ENCODE data around the gene EEFSEC.

The EEFSEC gene

GRCh38 chr3:128430731-128431130 lies 277.4 kb downstream of the EEFSEC start:
- Histone ChIP-seq H2AFZ (ENCODE audit: low read depth, low read length) (no peak overlapping the region), H3K4me3 (ENCODE audit: low read length) (no peak overlapping the region), H3K27ac (ENCODE audit: low read length) (no peak overlapping the region), H3K36me3 (replicated peaks; ENCODE audit: low read depth, low read length) (no peaks in the 10 kb centered on the region), H3K79me2 (ENCODE audit: low read length) (no peaks in the 10 kb centered on the region), H4K20me1 (ENCODE audit: insufficient read depth, low read length) (no peaks in the 10 kb centered on the region), H3K27me3 (ENCODE audit: low read depth, low read length) (no peaks in the 10 kb centered on the region), H3K4me1 (ENCODE audit: low read length) (0 out of 2 replicates have a peak, but pooled peaks cover 2% of the 10 kb centered on the region), H3K9ac (ENCODE audit: low read length) (no peak overlapping the region), H3K4me2 (ENCODE audit: low read length) (no peak overlapping the region), H3K9me3 (ENCODE audit: insufficient read depth, low read length) (no peaks in the 10 kb centered on the region)
- TF ChIP-seq EZH2phosphoT487 (IDR thresholded peaks at IDR 0.05; ENCODE audit: low read depth) (no peak), CTCF (IDR thresholded peaks at IDR 0.05; ENCODE audit: low read depth, low read length) (no peak)

- H3K27me3 ChIP-seq (ENCODE audit: low read depth, low read length): no peaks in the 10 kb centered on the region
- TF ChIP-seq CTCF (IDR thresholded peaks at IDR 0.05; ENCODE audit: low read depth, low read length): no peak
- no peak for TF ChIP-seq EZH2phosphoT487 (IDR thresholded peaks at IDR 0.05; ENCODE audit: low read depth)
- no peak overlapping the region for H3K9ac ChIP-seq (ENCODE audit: low read length)
- no peak overlapping the region for H3K27ac ChIP-seq (ENCODE audit: low read length)
- no peaks in the 10 kb centered on the region for H4K20me1 ChIP-seq (ENCODE audit: insufficient read depth, low read length)
- no peak overlapping the region for H2AFZ ChIP-seq (ENCODE audit: low read depth, low read length)
- no peaks in the 10 kb centered on the region for H3K36me3 ChIP-seq (replicated peaks; ENCODE audit: low read depth, low read length)
- no peaks in the 10 kb centered on the region for H3K4me1 ChIP-seq (ENCODE audit: low read length)
- H3K9me3 ChIP-seq (ENCODE audit: insufficient read depth, low read length): no peaks in the 10 kb centered on the region
- no peak overlapping the region for H3K4me2 ChIP-seq (ENCODE audit: low read length)
- H3K4me3 ChIP-seq (ENCODE audit: low read length): no peak overlapping the region
- no peaks in the 10 kb centered on the region for H3K79me2 ChIP-seq (ENCODE audit: low read length)
These were observed 278.6 kb downstream of the EEFSEC start for GRCh38 chr3:128431803-128432300.

- H3K27me3 ChIP-seq (ENCODE audit: low read depth, low read length): no peaks in the 10 kb centered on the region
- no peaks in the 10 kb centered on the region for H4K20me1 ChIP-seq (ENCODE audit: insufficient read depth, low read length)
- H3K9me3 ChIP-seq (ENCODE audit: insufficient read depth, low read length): no peaks in the 10 kb centered on the region
- no peak overlapping the region for H3K9ac ChIP-seq (ENCODE audit: low read length)
- no peak overlapping the region for H2AFZ ChIP-seq (ENCODE audit: low read depth, low read length)
- H3K4me3 ChIP-seq (ENCODE audit: low read length): no peak overlapping the region
- TF ChIP-seq CTCF (IDR thresholded peaks at IDR 0.05; ENCODE audit: low read depth, low read length) (no peak), EZH2phosphoT487 (IDR thresholded peaks at IDR 0.05; ENCODE audit: low read depth) (no peak)
- no peak overlapping the region for H3K27ac ChIP-seq (ENCODE audit: low read length)
- no peaks in the 10 kb centered on the region for H3K79me2 ChIP-seq (ENCODE audit: low read length)
- H3K36me3 ChIP-seq (replicated peaks; ENCODE audit: low read depth, low read length): no peaks in the 10 kb centered on the region
- H3K4me1 ChIP-seq (ENCODE audit: low read length): no peaks in the 10 kb centered on the region
- no peak overlapping the region for H3K4me2 ChIP-seq (ENCODE audit: low read length)
These were observed 279.2 kb downstream of the EEFSEC start for GRCh38 chr3:128432301-128432970.

- no peak for TF ChIP-seq EZH2phosphoT487 (IDR thresholded peaks at IDR 0.05; ENCODE audit: low read depth)
- TF ChIP-seq CTCF (IDR thresholded peaks at IDR 0.05; ENCODE audit: low read depth, low read length): no peak
- no peak overlapping the region for H3K9ac ChIP-seq (ENCODE audit: low read length)
- H4K20me1 ChIP-seq (ENCODE audit: insufficient read depth, low read length): no peaks in the 10 kb centered on the region
- no peaks in the 10 kb centered on the region for H3K4me1 ChIP-seq (ENCODE audit: low read length)
- no peak overlapping the region for H3K27ac ChIP-seq (ENCODE audit: low read length)
- no peak overlapping the region for H2AFZ ChIP-seq (ENCODE audit: low read depth, low read length)
- no peaks in the 10 kb centered on the region for H3K36me3 ChIP-seq (replicated peaks; ENCODE audit: low read depth, low read length)
- no peaks in the 10 kb centered on the region for H3K9me3 ChIP-seq (ENCODE audit: insufficient read depth, low read length)
- H3K4me3 ChIP-seq (ENCODE audit: low read length): no peak overlapping the region
- no peaks in the 10 kb centered on the region for H3K79me2 ChIP-seq (ENCODE audit: low read length)
- H3K27me3 ChIP-seq (ENCODE audit: low read depth, low read length): no peaks in the 10 kb centered on the region
- H3K4me2 ChIP-seq (ENCODE audit: low read length): no peak overlapping the region
These were observed 279.9 kb downstream of the EEFSEC start for GRCh38 chr3:128432971-128433836.

All from OCI-LY3 (cell line).